ENCODE measurements around the gene GP2.

The GP2 gene

DNA sequence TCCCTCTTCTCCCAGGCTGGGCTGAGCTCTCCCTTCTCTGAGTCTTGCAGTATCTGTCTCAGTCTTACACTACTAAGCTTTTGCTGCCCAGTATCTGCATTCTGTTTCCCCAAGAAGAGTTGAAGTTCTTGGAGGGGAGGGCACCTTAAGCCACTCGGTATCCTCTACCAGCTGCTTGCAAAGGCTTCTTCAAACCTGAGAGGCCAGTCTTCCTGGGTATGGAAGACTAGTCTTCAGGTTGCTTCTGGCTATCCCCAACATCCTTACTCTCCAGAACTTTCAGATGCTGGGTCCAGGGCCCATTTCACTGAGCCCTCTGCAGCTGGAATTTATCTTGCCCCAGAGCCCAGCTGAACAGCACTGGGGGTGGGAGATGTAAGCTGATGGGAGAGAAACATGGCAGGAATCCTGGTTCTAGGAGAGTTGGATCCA, 20.1 kb downstream of the GP2 start:
- no peak for DNase-seq

DNA sequence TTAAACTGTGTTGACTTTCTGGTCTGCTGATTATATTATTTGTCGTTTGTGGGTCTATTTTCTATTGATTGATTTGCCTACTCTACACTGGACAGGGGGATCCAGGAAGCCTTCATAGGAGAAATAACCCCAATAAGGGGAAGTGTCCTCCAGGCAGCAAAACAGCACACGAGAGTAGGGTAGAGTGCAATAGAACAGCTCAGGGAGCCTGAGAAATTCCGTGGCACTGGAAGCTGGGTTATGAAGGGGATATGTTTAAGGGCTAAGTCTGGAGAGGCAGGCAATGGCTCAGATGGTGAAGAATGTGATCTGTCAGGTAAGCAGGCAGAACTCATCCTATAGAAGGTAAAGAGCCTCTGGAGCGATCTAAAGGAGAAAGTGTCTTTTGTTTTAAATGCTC, 20.9 kb downstream of the GP2 start:
- no peak for DNase-seq

DNA sequence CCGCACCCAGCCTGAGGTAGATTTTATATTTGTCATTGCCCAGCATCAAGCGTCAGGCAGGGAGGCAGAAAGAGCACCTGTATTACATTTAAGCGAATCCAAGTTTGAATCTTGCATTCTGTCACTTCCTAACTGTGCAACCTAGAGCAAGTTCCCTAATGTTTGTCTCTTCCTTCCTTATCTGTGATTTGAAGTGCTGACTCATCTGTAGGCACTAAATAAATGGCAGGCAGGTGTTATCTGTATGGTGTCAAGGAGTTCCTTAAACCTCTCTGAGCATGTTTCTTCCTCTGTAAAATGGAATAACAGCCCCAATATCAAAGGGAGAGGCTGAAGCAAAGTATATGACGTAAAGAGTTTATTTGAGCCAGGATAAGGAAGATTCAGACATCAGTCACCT, 24.3 kb downstream of the GP2 start:
- DNase-seq: no peak

DNA sequence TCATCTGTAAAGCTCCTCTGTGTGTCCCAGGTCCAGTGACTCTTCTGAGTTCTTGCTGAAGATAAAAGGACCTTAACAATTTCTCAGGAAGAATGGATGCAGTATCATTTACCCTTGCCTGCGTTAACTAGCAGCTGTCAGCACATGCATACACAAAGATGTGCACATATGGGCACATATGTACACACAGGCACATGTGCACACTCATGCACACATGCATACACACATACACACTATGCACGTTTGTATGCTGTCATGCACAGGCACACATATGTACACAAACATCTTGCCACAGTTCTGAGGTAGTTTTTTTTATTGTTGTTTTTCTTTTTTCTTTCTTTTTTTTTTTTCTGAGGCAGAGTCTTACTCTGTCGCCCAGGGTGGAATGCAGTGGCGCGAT, 24.9 kb downstream of the GP2 start:
- DNase-seq: no peak

DNA sequence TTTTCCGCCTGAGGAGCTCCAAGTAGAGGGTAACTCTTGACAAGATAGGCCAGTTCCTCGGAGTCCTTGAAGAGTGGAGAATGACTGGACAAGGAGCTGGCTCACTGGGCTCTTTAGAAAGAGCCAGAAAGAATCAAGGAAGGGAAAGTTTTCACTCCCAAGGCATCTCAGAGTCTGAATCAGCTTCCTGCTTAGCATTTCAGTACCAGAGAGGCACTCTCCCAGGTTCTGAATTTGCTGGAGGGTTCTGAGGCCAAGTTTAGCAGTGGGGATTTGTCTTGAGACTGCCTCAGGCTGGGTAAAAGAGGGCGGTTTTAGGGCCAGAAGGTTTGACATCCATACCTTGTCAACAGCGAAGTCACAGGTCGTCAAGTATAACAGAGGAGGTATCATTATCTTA, 25.5 kb downstream of the GP2 start:
- DNase-seq: no peak

DNA sequence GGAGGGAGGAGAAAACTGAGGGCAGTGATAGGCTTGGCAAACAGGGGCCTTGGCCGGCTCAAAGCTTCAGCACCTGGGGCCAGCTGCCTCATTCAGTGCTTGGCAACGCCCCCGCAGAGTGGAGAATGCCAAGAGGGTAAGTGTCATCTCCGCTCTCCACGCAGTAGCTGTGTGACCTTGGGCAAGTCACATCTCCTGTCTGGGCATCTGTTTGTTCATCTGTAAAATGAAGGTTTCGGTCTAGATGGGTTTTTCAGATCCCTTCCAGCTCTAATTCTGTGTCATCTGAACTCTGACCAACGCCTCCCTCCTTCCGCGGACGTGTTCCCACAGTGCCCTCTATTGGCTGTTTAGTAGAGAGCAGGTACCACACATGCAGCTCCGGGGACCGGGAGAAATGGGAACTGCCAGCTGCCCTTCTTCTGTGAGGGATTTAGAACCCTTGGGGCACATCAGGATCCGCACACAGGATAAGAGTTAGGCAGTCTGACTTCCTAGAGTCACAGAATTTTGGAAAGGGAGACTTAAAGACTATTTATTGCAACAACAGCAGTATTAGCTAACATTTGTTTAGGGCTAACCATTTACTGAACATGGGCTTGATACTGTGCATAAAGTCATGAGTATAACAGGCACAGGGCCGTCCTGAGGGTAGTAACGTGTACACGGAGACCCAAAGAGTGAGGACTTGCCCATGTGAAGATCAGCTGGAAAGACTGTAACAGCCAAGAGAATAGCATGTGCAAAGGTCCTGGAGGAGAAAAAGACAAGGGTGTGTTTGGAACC, 26.8 kb downstream of the GP2 start:
- peak in 41 of 56 donors; percentile 0 to 51 (median 10) for DNase-seq

DNA sequence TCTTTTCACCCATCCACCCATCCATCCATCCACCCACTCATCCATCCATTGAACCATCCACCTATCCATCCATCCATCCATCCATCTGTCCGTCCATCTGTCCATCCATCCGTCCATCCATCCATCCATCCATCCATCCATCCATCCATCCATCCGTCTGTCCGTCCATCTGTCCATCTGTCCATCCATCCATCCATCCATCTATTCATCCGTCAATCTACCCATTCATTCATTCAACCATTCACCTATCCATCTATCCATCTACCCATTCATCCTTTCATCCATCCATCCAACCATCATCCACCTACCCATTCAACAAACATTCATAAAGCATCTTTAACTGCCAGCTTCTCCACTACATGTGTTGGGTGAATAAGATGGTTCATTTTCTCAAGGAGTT, 28.9 kb downstream of the GP2 start:
- DNase-seq: no peak

DNA sequence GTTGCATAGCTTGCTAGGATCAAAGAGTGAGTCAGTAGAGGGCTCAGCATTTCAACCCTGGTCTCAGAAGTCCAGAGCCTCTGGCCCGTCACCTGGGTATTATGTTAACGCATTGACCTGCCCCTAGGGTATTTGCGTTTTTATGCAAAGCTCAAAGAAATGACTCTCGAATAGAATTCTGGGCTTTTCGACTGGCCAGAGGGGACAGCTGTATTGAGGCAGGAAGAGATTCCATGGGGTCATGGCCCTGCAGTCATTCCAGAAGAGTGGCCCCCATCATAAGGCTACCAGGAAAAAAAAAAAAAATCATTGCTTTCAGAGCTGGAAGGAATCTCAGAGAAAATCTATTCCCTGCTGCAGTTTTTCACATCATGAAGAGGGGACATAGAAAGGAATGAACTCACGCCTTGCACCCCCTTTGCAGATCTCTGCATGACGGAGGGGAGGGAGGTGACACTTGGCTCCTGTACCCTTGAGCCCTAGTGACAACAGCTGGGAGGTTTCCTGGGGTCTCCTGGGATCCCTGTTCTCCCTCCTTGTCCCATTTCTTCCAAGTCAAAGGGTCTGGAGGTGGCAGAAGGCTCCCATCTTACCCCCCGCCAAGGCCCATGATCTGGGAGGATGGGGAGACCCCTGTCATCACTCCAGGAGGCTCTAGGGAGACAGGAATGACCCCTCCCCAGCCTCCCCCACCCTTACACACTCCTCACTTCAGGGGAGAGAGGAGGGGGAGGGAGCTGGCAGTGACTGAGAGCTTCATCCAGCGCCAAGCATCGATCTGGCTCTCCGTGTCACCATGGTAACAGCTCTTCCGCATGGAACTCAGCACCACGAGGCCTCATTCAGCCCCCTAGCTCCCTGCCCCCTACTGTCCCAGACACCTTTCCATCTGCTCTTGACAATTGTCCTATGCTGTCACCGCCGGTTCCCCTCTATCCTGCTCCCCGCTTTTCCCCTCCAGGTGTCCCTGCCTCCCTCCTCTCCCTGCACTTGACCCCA, 35.8 kb downstream of the GP2 start:
- DNase-seq: peak in 4 of 56 donors; percentile 0 to 15 (median 2)

DNA sequence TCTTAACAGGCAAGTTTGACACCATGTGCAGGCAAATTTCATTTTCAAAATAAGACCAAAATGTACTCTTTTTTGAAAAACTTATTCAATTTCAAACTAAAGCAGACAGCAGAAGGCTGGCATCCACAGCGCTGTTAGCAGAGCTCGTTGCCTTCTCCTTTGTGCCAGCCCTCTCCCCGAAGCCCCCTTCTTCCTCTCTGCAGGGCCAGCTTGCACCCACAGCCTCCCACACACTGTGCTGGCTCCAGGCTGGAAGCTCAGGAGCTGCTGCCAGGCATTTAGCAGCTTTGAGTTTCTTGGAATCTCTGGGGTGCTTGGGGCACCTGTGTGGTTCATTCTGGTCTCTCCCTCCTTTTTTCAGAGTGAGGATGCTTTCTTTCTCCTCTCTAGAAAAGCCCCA, 37.7 kb downstream of the GP2 start:
- DNase-seq: no peak

DNA sequence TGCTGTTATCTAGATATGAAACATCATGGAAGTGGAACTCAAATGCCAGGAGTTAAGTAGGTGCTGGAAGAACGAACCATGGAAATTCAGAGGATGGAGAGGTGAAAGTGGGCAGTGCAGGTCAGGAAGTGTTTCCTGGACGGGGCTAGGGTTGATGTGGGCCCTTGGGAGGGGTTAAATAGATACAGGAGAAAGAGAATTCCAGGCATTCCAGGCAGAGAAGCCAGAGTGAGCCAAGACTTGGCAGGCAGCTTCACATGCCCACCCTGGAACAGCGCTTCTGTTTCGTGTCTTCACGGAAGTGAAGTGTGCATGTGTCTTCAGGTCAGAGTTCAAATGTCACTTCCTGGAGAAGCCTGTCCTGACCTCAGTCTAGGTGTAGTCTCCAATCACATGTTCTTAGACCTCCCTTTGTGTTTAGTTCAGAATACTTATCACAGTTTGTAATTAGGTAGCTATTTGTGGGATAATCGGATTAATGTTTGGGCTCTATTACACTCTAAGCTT, 41.3 kb downstream of the GP2 start:
- DNase-seq: no peak

DNA sequence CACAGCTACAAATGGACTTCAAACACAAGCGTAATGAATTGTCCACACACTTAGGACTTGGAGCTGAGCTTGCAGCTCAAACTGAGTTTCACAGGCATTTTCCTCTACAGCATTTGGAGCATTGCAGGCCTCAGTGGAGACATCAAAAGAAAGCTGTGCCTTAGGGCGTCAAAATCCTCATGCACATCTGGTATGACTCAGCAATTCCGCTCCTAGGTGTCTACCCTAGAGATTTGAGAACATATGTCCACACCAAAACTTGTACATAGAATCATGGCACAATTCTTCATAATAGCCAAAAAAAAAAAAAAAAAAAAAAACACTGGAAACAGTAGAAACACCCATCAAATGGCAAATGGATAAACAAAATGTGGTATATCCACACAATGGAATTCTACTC, 47.1 kb downstream of the GP2 start:
- no peak for DNase-seq

DNA sequence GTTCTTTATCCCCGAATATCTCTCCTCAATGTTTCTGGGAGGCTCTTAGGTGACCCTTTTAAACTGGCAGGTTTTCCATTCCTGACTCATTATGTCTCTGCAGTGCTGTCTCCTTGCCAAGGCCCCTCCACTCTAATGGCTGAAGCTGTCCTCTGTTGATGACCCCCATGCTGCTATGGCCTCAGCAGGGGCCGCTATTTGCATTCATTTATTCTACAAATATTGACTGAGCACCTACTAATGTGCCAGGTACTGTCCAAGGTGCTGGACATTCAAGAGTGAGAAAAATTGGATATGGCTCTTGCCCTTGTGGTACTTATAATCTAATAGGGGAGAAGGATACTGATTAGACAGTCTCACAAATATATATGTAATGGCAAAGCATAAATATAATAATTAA, 55.4 kb downstream of the GP2 start:
- no peak for DNase-seq

DNA sequence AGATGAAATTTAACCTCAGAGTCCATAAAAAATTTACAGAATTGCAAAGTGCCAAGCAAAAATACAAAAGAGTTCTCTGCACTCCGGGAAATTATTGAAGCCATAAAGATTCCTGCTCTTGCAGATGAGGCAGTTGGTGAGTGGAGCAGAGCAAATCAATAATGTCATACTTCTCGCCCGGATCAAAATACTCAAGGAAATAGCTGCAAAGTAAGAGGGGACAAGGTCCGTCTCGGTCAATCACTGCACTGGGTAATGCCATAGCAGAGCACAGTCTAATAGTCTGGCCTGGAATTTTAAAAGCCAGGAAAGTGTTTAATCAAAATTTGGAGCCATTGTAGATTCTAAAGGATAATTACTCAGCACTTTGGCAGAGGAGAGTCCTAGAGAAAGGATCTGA, 58.9 kb downstream of the GP2 start:
- no peak for DNase-seq

DNA sequence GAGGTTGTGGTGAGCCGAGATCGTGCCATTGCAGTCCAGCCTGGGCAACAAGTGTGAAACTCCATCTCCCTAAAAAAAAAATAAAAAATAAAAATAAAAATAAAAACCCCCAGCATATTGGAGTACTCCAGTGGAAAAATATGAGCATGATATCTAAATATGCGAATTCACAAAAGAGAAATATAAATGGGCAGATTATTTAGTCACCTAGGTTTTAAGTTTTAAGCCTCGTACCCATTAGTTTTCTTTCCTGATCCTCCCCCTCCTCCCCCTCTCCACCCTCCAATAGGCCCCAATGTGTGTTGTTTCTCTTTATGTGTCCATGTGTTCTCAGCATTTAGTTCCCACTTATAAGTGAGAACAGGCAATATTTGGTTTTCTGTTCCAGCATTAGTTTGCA, 62.3 kb downstream of the GP2 start:
- DNase-seq: no peak

DNA sequence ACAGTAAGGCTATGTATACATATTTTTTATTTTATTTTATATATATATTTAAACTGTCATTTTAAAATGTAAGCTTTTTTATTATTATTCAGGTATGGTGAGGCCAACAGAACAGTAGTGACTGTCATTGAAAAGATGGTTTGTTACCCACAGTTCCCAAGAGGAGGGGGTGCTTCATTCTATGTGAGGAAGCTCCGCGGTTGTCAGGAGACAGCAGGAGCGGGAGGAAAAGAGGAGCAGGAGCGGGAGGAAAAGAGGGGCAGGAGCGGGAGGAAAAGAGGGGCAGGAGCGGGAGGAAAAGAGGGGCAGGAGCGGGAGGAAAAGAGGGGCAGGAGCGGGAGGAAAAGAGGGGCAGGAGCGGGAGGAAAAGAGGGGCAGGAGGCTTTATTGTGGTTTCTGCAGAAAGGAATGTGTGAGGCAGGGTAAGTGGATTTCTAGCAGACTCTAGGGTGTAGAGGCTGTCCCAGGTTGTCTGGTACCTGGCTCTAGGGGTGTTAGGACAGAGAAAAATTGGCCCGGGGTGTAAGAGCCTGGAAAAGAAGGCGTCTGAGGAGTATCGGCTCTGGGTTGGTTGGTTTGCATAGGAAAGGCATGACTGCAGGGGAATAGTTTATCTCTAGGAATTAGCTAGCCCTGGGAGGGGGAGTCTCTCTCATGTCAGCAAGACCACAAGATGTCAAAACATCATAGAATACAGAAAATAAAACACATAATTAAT, 64.0 kb downstream of the GP2 start:
- no peak for DNase-seq

DNA sequence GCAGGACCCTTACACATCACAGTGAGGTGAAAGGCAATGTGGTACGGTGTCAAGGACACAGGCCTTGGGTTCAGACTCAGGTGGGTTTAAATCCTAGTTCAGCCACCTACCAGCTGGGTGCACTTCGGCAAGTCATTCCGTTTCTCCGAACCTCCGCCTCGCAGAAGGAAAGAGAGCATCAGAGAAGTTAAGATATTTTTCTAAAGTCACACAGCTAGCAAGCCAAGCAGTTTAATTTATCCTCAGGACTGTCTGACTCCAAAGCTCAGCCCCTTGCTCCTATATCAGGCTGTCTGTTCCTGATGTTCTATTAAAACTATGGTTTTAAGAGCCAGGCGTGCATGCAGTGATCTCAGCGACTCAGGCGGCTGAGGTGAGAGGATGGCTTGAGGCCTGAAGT, 65.1 kb downstream of the GP2 start:
- no peak for DNase-seq

DNA sequence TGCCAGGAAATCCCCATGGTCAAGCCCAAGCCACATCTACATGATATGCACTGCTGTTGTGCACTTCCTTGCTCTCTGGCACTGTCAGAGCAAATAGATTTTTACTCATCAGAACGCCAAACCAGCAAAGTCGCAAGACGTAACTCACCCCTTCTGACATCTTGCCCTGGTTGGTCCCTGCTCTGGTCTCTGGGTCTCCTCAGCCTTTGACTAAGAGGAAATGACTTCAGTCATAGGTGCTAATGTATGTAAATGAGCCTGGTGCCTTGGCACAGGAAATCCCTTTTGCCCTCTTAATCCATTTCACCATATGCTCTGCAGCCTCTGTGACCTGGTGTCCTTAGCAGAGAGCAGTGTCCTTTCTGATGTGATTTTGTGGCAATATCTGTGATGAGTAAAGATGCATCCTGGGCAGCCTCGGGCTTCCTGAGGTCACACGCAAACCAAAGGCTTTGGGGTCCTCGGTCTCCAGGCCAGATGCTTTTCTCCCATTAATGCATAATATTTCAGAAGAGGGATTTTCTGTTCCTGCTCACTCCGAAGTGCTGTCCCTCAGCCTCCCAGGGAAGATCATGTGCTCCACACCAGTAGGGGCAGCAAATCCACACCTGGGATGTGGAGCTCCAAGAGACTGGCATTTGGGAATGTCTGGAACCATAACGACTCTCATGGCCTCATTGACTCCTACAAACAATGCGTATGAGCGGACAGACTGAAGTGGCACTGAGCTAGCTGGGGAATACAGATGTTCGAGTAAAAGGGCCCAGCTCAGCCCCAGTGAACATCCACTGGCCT, 66.9 kb downstream of the GP2 start:
- DNase-seq: no peak

All from nucleus accumbens (tissue), 56 donors.